DOHH2 (cell line): ENCODE data around the gene GRIN2A.

ENCODE experiments used
- H3F3A ChIP-seq: fragments of 200-600 bp; sonication (generic), shearing (Covaris generic); 2 replicates; pipeline ENCODE4 v1.6.0; 2016; ENCODE audit warnings: antibody characterized with exemption, mild to moderate bottlenecking; ENCODE audit not compliant: control insufficient read depth, insufficient read depth
- H3K27ac ChIP-seq: fragments of 200-600 bp; sonication (generic); 2 replicates; pipeline ENCODE4 v1.5.1; 2014; ENCODE audit warnings: low read depth, mild to moderate bottlenecking, low read length, moderate library complexity
- H3K27me3 ChIP-seq: fragments of 200-600 bp; sonication (generic); 2 replicates; pipeline ENCODE4 v1.6.1; 2014; ENCODE audit warnings: mild to moderate bottlenecking, low read length, mixed read lengths; ENCODE audit not compliant: control insufficient read depth
- H3K36me3 ChIP-seq: fragments of 200-600 bp; sonication (generic); 2 replicates; pipeline ENCODE4 v1.6.1; 2014; ENCODE audit warnings: mild to moderate bottlenecking, low read length, moderate library complexity, mixed read lengths; ENCODE audit not compliant: control insufficient read depth
- H3K4me1 ChIP-seq: fragments of 200-600 bp; sonication (generic); 2 replicates; pipeline ENCODE4 v1.6.1; 2014; ENCODE audit warnings: mild to moderate bottlenecking, low read length, mixed read lengths; ENCODE audit not compliant: control insufficient read depth
- H3K4me2 ChIP-seq: fragments of 200-600 bp; sonication (generic); 2 replicates; pipeline ENCODE4 v1.6.0; 2014; ENCODE audit warnings: mild to moderate bottlenecking, low read length, moderate library complexity
- H3K4me3 ChIP-seq: fragments of 200-600 bp; sonication (generic); 2 replicates; pipeline ENCODE4 v1.5.1; 2014; ENCODE audit warnings: mild to moderate bottlenecking, low read length, mixed read lengths
- H3K79me2 ChIP-seq: fragments of 200-600 bp; sonication (generic); 2 replicates; pipeline ENCODE4 v1.6.1; 2014; ENCODE audit warnings: mild to moderate bottlenecking, low read length, mixed read lengths; ENCODE audit not compliant: control insufficient read depth
- H3K9me2 ChIP-seq: fragments of 200-600 bp; sonication (generic); replicated peaks from 2 replicates; pipeline ENCODE4 v1.6.1; 2014; ENCODE audit warnings: mild to moderate bottlenecking, low read length, mixed read lengths; ENCODE audit not compliant: control insufficient read depth
- H3K9me3 ChIP-seq: fragments of 200-600 bp; sonication (generic); 2 replicates; pipeline ENCODE4 v1.6.1; 2014; ENCODE audit warnings: antibody characterized with exemption, low read length, mixed read lengths; ENCODE audit not compliant: control insufficient read depth, insufficient read depth
- H4K20me1 ChIP-seq: fragments of 200-600 bp; sonication (generic); 2 replicates; pipeline ENCODE4 v1.6.0; 2014; ENCODE audit warnings: low read depth, mild to moderate bottlenecking, antibody characterized with exemption, low read length, moderate library complexity; ENCODE audit not compliant: control insufficient read depth, insufficient read depth
- CTCF ChIP-seq: fragments of 200-600 bp; sonication (generic); IDR thresholded peaks from one replicate; pipeline ENCODE4 v1.5.1; 2014; ENCODE audit warnings: antibody characterized with exemption, mild to moderate bottlenecking, low read depth, low read length; ENCODE audit not compliant: poor library complexity, severe bottlenecking
- EZH2phosphoT487 ChIP-seq: fragments of 200-600 bp; sonication (generic); IDR thresholded peaks from 2 replicates; pipeline ENCODE4 v1.6.1; 2017; ENCODE audit warnings: borderline replicate concordance, mild to moderate bottlenecking, antibody characterized with exemption, low read length, moderate library complexity, mixed read lengths

Gene GRIN2A

GRCh38 chr16:10103700-10104099, 78.5 kb downstream of the GRIN2A start:
- Histone ChIP-seq H3K27ac (no peak overlapping the region), H3F3A (no peaks in the 10 kb centered on the region), H3K9me3 (no peaks in the 10 kb centered on the region), H3K4me3 (no peak overlapping the region), H3K9me2 (no peaks in the 10 kb centered on the region), H3K36me3 (no peaks in the 10 kb centered on the region), H3K4me2 (no peak overlapping the region), H3K79me2 (no peaks in the 10 kb centered on the region), H4K20me1 (no peaks in the 10 kb centered on the region), H3K4me1 (no peaks in the 10 kb centered on the region), H3K27me3 (no peaks in the 10 kb centered on the region)
- TF ChIP-seq CTCF: no peak
- TF ChIP-seq EZH2phosphoT487: no peak

- Histone ChIP-seq H3K27me3 (no peaks in the 10 kb centered on the region), H3F3A (no peaks in the 10 kb centered on the region), H3K4me3 (no peak overlapping the region), H3K9me2 (no peaks in the 10 kb centered on the region), H3K4me1 (no peaks in the 10 kb centered on the region), H3K9me3 (no peaks in the 10 kb centered on the region), H3K27ac (no peak overlapping the region), H3K4me2 (no peak overlapping the region), H4K20me1 (no peaks in the 10 kb centered on the region), H3K79me2 (no peaks in the 10 kb centered on the region), H3K36me3 (no peaks in the 10 kb centered on the region)
- no peak for TF ChIP-seq CTCF
- no peak for TF ChIP-seq EZH2phosphoT487
Measured at GRCh38 chr16:10103118-10103517, 79.1 kb downstream of the GRIN2A start.

- Histone ChIP-seq H3K27me3 (no peaks in the 10 kb centered on the region), H3K9me3 (no peaks in the 10 kb centered on the region), H3K36me3 (no peaks in the 10 kb centered on the region), H3K4me1 (no peaks in the 10 kb centered on the region), H3K79me2 (no peaks in the 10 kb centered on the region), H3F3A (no peaks in the 10 kb centered on the region), H3K9me2 (no peaks in the 10 kb centered on the region), H3K4me3 (no peak overlapping the region), H3K4me2 (no peak overlapping the region), H4K20me1 (no peaks in the 10 kb centered on the region), H3K27ac (no peak overlapping the region)
- no peak for TF ChIP-seq EZH2phosphoT487
- no peak for TF ChIP-seq CTCF
Measured at GRCh38 chr16:10100829-10101228, 81.4 kb downstream of the GRIN2A start.

- no peaks in the 10 kb centered on the region for H3K36me3 ChIP-seq
Measured at GRCh38 chr16:10098991-10099390, 83.2 kb downstream of the GRIN2A start.

More at GRCh38 chr16:10098991-10099390, 83.2 kb downstream of the GRIN2A start:
- no peaks in the 10 kb centered on the region for H4K20me1 ChIP-seq
- H3K4me1 ChIP-seq: no peaks in the 10 kb centered on the region
- H3K4me2 ChIP-seq: no peak overlapping the region
- H3K27me3 ChIP-seq: no peaks in the 10 kb centered on the region
- H3K4me3 ChIP-seq: no peak overlapping the region
- TF ChIP-seq EZH2phosphoT487 (no peak), CTCF (no peak)
- H3K9me2 ChIP-seq: no peaks in the 10 kb centered on the region
- H3F3A ChIP-seq: no peaks in the 10 kb centered on the region
- H3K9me3 ChIP-seq: no peaks in the 10 kb centered on the region
- H3K79me2 ChIP-seq: no peaks in the 10 kb centered on the region
- no peak overlapping the region for H3K27ac ChIP-seq
